Stimulated activated CD8-positive, alpha-beta memory T cell treated with anti-CD3 and anti-CD28 coated beads, Interleukin-4, amount 100 ng/mL, for 1 hour (primary cell): Measurements from ENCODE around the gene USF3.
A peak's percentile ranks its signal among the peaks of the same experiment; 100 is the strongest.

Source experiments
- DNase-seq, 2 donors: peaks; one replicate each; pipeline ENCODE4 v3.0.0-alpha.2; 2020; ENCODE audit warnings: low read depth in 2 of 2, low spot score in 1 of 2

Gene USF3

GRCh38 chr3:113695786-113696645 is at the start of gene USF3:
USF3 (minus strand) TSS chr3:113696642; CDS start chr3:113674878, 21,764 bp downstream.
- peak; percentile 53 to 73 for DNase-seq

GRCh38 chr3:113745756-113746547 is 49.5 kb upstream of the USF3 start, which contains the start of gene NAA50:
NAA50 (minus strand) TSS chr3:113746249; CDS start chr3:113745949, 300 bp downstream.
- DNase-seq: peak; percentile 85 to 88

- peak; percentile 36 to 55 for DNase-seq
Measured at GRCh38 chr3:113744941-113745755, 48.7 kb upstream of the USF3 start.

GRCh38 chr3:113743006-113743630 is 46.7 kb upstream of the USF3 start:
- DNase-seq: no peak

GRCh38 chr3:113741620-113742019 is 45.2 kb upstream of the USF3 start:
- DNase-seq: no peak

GRCh38 chr3:113741086-113741485 is 44.6 kb upstream of the USF3 start:
- DNase-seq: no peak

- no peak for DNase-seq
Measured at GRCh38 chr3:113736548-113737089, 40.2 kb upstream of the USF3 start.

- DNase-seq: no peak
Measured at GRCh38 chr3:113731694-113732093, 35.3 kb upstream of the USF3 start.

GRCh38 chr3:113730550-113730949 is 34.1 kb upstream of the USF3 start:
- DNase-seq: no peak

GRCh38 chr3:113728661-113729060 is 32.2 kb upstream of the USF3 start:
- no peak for DNase-seq

- DNase-seq: no peak
Measured at GRCh38 chr3:113721636-113722035, 25.2 kb upstream of the USF3 start.

- DNase-seq: no peak
Measured at GRCh38 chr3:113719758-113720157, 23.3 kb upstream of the USF3 start.

- DNase-seq: no peak
Measured at GRCh38 chr3:113719294-113719693, 22.9 kb upstream of the USF3 start.

GRCh38 chr3:113717818-113718217 is 21.4 kb upstream of the USF3 start:
- DNase-seq: no peak

GRCh38 chr3:113717308-113717707 is 20.9 kb upstream of the USF3 start:
- no peak for DNase-seq

- DNase-seq: no peak
Measured at GRCh38 chr3:113714702-113715101, 18.3 kb upstream of the USF3 start.

- DNase-seq: no peak
Measured at GRCh38 chr3:113712129-113712528, 15.7 kb upstream of the USF3 start.

GRCh38 chr3:113707835-113708234 is 11.4 kb upstream of the USF3 start:
- no peak for DNase-seq

GRCh38 chr3:113698956-113699355 is 2.5 kb upstream of the USF3 start:
- DNase-seq: no peak

GRCh38 chr3:113698213-113698742 is 1.8 kb upstream of the USF3 start:
- no peak for DNase-seq
